B cell (primary cell): ENCODE results near the gene ST3GAL3. TPM values are rescaled to one million over a fixed set of nuclear protein-coding genes. Genes with fewer than 3 reads are reported as not detected.
A peak's percentile ranks its signal among the peaks of the same experiment; 100 is the strongest.

Source experiments
- ATAC-seq: fragments of 200-7000 bp; cut with Tn5 transposase; one replicate; pipeline ENCODE4 v1.10.0; 2021; ENCODE audit warnings: low read depth, mild to moderate bottlenecking, moderate number of reproducible peaks, moderate library complexity
- CTCF ChIA-PET: fragments of 350-600 bp; sonication (Branson Sonifier 250); formaldehyde crosslinking; loops from one replicate; lab custom pipeline; 2021; ENCODE audit warnings: antibody characterized with exemption, inconsistent platforms; lab: Charles Lee
- POLR2A ChIA-PET: fragments of 350-600 bp; sonication (Branson Sonifier 250); formaldehyde crosslinking; loops from one replicate; lab custom pipeline; 2021; ENCODE audit warnings: antibody characterized with exemption; lab: Charles Lee
- DNase-seq: peaks from one replicate; pipeline ENCODE4 v3.0.0; 2013
- H2AFZ ChIP-seq: 2 replicates; pipeline ENCODE4 v1.6.1; 2012; ENCODE audit warnings: mild to moderate bottlenecking, low read depth, low read length; ENCODE audit not compliant: insufficient read depth, poor library complexity, severe bottlenecking
- H3K27ac ChIP-seq, 2 donors: 1 replicate in 1 of 2; 2 replicates in 1 of 2; pipeline ENCODE4 v1.5.1; 2012 to 2013; ENCODE audit warnings: low read length in 2 of 2, mild to moderate bottlenecking in 2 of 2, moderate library complexity in 1 of 2
- H3K27me3 ChIP-seq, 4 experiments: fragments of 200-600 bp in 1 of 4; sonication (generic) in 1 of 4; replicated peaks in 1 of 4; 1 replicate in 2 of 4; 2 replicates in 2 of 4; pipeline versions ENCODE4 v1.6.1 to v1.7.0; 2013 to 2016; ENCODE audit warnings: low read length in 3 of 4, mild to moderate bottlenecking in 2 of 4, mixed read lengths in 1 of 4, moderate library complexity in 1 of 4; ENCODE audit not compliant: insufficient read depth in 4 of 4, control insufficient read depth in 3 of 4; ENCODE audit errors: control extremely low read depth in 1 of 4
- H3K36me3 ChIP-seq, 2 experiments: replicated peaks in 1 of 2; 1 replicate in 1 of 2; 2 replicates in 1 of 2; pipeline versions ENCODE4 v1.6.1 to v1.7.1; 2013; ENCODE audit warnings: low read length in 1 of 2; ENCODE audit not compliant: insufficient read depth in 2 of 2, control insufficient read depth in 1 of 2; ENCODE audit errors: control extremely low read depth in 1 of 2, extremely low read depth in 1 of 2
- H3K4me1 ChIP-seq, 2 donors: fragments of 200-600 bp in 1 of 2; sonication (generic) in 1 of 2; 1 replicate in 1 of 2; 2 replicates in 1 of 2; pipeline versions ENCODE4 v1.5.1 to v1.6.1; 2013 to 2017; ENCODE audit warnings: low read length in 2 of 2; ENCODE audit not compliant: control insufficient read depth in 2 of 2, insufficient read depth in 2 of 2
- H3K4me2 ChIP-seq: replicated peaks from 2 replicates; pipeline ENCODE3; 2012; ENCODE audit warnings: mild to moderate bottlenecking, low read depth, low read length; ENCODE audit not compliant: poor library complexity, severe bottlenecking
- H3K4me3 ChIP-seq, 5 experiments: fragments of 200-600 bp in 1 of 5; sonication (generic) in 1 of 5; 1 replicate in 3 of 5; 2 replicates in 2 of 5; pipeline versions ENCODE4 v1.5.1 to v1.7.0; 2011 to 2016; ENCODE audit warnings: low read length in 4 of 5, mild to moderate bottlenecking in 4 of 5, low read depth in 2 of 5, control low read depth in 1 of 5, moderate library complexity in 1 of 5; ENCODE audit not compliant: insufficient read depth in 1 of 5; ENCODE audit errors: control extremely low read depth in 1 of 5, extremely low read depth in 1 of 5
- H3K79me2 ChIP-seq: fragments of 200-600 bp; sonication (generic); one replicate; pipeline ENCODE4 v1.6.0; 2016; ENCODE audit warnings: low read length; ENCODE audit not compliant: control insufficient read depth, insufficient read depth
- H3K9ac ChIP-seq: fragments of 200-600 bp; sonication (generic); 2 replicates; pipeline ENCODE4 v1.6.1; 2017; ENCODE audit warnings: mild to moderate bottlenecking, low read length, moderate library complexity
- H3K9me3 ChIP-seq, 3 donors: one replicate each; pipeline versions ENCODE4 v1.6.1 to v1.7.1; 2013; ENCODE audit warnings: low read length in 2 of 3; ENCODE audit not compliant: control insufficient read depth in 2 of 3, insufficient read depth in 1 of 3; ENCODE audit errors: control extremely low read depth in 1 of 3
- H4K20me1 ChIP-seq: 2 replicates; pipeline ENCODE4 v1.6.0; 2012; ENCODE audit warnings: mild to moderate bottlenecking, low read length; ENCODE audit not compliant: insufficient read depth, control insufficient read depth, poor library complexity, severe bottlenecking
- H3K27ac Mint-ChIP-seq: one replicate; pipeline ENCODE4 v1.8.0; 2021; ENCODE audit warnings: mixed read lengths
- H3K27me3 Mint-ChIP-seq: one replicate; pipeline ENCODE4 v1.8.0; 2021; ENCODE audit warnings: mixed read lengths
- H3K4me1 Mint-ChIP-seq: one replicate; pipeline ENCODE4 v1.8.0; 2021; ENCODE audit warnings: mixed read lengths
- H3K4me3 Mint-ChIP-seq: one replicate; pipeline ENCODE4 v1.8.0; 2021; ENCODE audit warnings: mixed read lengths
- H3K9me3 Mint-ChIP-seq: one replicate; pipeline ENCODE4 v1.8.0; 2022; ENCODE audit warnings: mixed read lengths; ENCODE audit not compliant: insufficient read depth
- EZH2 ChIP-seq: IDR thresholded peaks from 2 replicates; pipeline ENCODE4 v1.6.1; 2012; ENCODE audit warnings: borderline replicate concordance, low read depth, mild to moderate bottlenecking, moderate library complexity, low read length; ENCODE audit not compliant: insufficient read depth, poor library complexity, severe bottlenecking
- WGBS: methylation state at CpG from one replicate; pipeline ENCODE4 v1.1.5; 2013; ENCODE audit warnings: missing lambda C conversion rate; ENCODE audit not compliant: insufficient coverage; 5-methylcytosine and 5-hydroxymethylcytosine counted together
- intact Hi-C: fragments of 100-400 bp; cut with micrococcal nuclease; formaldehyde crosslinking; loops from one replicate; pipeline ENCODE4 v1.10.0; 2022
- polyA plus RNA-seq: library from polyadenylated mRNA; depleted of rRNA; stranded (reverse); fragments of >200 nt; gene quantifications from 2 replicates; pipeline ENCODE4 v1.2.3, GENCODE V29; 2012
- total RNA-seq, 2 donors: library from RNA; stranded (reverse); fragments of 120-200 nt in 1 of 2; gene quantifications; 1 replicate in 1 of 2; 2 replicates in 1 of 2; pipeline versions ENCODE4 v1.2.3 to v1.2.4, GENCODE V29; 2013 to 2022
- TF ChIP-seq, protein P1 (sequence below): fragments of 200-600 bp; IDR thresholded peaks from one replicate; pipeline ENCODE4 v1.8.0; 2022; ENCODE audit warnings: antibody characterized with exemption, mild to moderate bottlenecking

ST3GAL3 gene
- total and polyA plus RNA-seq, 2 donors (not counting 1 experiment from before 2014, with no cell fraction given): 16.8 to 31.4 TPM

DNA sequence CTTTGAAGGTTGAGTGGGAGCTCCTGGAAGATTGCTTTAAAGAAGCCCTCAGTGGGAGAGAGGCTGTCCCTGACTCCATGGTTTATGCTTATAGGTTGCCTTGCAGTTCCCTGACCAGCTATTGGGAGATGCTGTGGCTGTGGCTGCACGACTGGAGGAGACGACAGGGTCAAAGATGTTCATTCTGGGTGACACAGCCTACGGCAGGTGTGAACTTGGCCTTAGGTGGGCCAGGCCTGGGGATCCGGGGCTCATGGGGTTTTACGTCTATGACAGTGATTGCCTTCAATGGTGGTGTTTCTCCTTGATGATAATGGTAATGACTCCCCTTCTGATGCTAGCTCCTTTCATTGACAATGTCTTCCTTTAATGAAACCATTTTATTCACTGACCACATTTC lies 263.2 kb downstream of the ST3GAL3 start:
- ChIA-PET CTCF (interaction anchor here (0.5 to 1.7 kb wide), 4 partner anchors 22 to 200 kb away, joined by 3 to 4 read pairs (median 4); partner anchors contain the start of gene IPO13), POLR2A (interaction anchor here (0.6 kb wide), 1 partner anchor 1026 kb away, joined by 3 read pairs; no protein-coding TSS in a partner anchor)
- Histone ChIP-seq H3K27ac (peak overlapping the region in 1 of 2 donors; percentile 60), H3K9me3 (no peaks in the 10 kb centered on the region), H3K79me2 (peaks cover 29% of the 10 kb centered on the region), H3K36me3 (peaks cover 0 to 10% of the 10 kb centered on the region in 2 experiments), H3K4me2 (peak overlapping the region; percentile 96), H2AFZ (peak overlapping the region; percentile 81), H3K27me3 (no peaks in the 10 kb centered on the region), H3K9ac (peak overlapping the region; percentile 81), H4K20me1 (peaks cover 16% of the 10 kb centered on the region), H3K4me3 (peak overlapping the region; percentile 62 to 96 (median 92)), H3K4me1 (peaks cover 17 to 33% of the 10 kb centered on the region in 2 donors)
- Mint-ChIP-seq H3K27ac (peak overlapping the region; percentile 79), H3K9me3 (no peaks in the 10 kb centered on the region), H3K4me1 (peaks cover 39% of the 10 kb centered on the region), H3K27me3 (no peaks in the 10 kb centered on the region), H3K4me3 (peak overlapping the region; percentile 95)
- WGBS: 25% methylated on average over 2 of the region's 5 CpGs
- intact Hi-C loops: loop anchor here (10.0 kb wide), 2 partner anchors 266 to 1516 kb away; partner anchors contain the start of genes PPCS, ST3GAL3 and ZMYND12
- TF ChIP-seq, protein P1, sequence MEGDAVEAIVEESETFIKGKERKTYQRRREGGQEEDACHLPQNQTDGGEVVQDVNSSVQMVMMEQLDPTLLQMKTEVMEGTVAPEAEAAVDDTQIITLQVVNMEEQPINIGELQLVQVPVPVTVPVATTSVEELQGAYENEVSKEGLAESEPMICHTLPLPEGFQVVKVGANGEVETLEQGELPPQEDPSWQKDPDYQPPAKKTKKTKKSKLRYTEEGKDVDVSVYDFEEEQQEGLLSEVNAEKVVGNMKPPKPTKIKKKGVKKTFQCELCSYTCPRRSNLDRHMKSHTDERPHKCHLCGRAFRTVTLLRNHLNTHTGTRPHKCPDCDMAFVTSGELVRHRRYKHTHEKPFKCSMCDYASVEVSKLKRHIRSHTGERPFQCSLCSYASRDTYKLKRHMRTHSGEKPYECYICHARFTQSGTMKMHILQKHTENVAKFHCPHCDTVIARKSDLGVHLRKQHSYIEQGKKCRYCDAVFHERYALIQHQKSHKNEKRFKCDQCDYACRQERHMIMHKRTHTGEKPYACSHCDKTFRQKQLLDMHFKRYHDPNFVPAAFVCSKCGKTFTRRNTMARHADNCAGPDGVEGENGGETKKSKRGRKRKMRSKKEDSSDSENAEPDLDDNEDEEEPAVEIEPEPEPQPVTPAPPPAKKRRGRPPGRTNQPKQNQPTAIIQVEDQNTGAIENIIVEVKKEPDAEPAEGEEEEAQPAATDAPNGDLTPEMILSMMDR: no peak
- no peak for TF ChIP-seq EZH2
- ATAC-seq: no peak
- no peak for DNase-seq

DNA sequence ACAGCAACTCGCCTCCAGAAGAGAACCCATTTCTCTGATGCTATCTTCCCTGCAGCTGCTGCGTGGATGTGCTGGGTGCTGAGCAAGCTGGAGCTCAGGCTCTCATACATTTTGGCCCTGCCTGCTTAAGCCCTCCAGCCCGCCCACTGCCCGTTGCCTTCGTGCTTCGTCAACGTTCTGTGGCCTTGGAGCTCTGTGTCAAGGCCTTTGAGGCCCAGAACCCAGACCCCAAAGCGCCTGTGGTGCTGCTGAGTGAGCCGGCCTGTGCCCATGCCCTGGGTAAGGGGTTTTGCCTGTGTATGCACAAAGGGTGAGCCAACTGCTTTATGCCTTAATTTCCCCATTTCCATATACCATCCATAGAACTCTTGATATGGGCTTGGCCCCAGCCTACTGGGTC lies 263.6 kb downstream of the ST3GAL3 start:
- Histone ChIP-seq H4K20me1 (peaks cover 20% of the 10 kb centered on the region), H3K9ac (peak overlapping the region; percentile 81), H3K79me2 (peaks cover 33% of the 10 kb centered on the region), H3K4me1 (peaks cover 21 to 37% of the 10 kb centered on the region in 2 donors), H3K9me3 (no peaks in the 10 kb centered on the region), H3K27ac (no peak overlapping the region), H3K27me3 (no peaks in the 10 kb centered on the region), H2AFZ (no peak overlapping the region), H3K4me2 (peak overlapping the region; percentile 96), H3K4me3 (peak overlapping the region in 3 of 5 experiments; percentile 83 to 96 (median 93)), H3K36me3 (peaks cover 0 to 10% of the 10 kb centered on the region in 2 experiments)
- H3K9me3 Mint-ChIP-seq: no peaks in the 10 kb centered on the region
- ATAC-seq (no peak), DNase-seq (no peak)
- H3K27me3 Mint-ChIP-seq: no peaks in the 10 kb centered on the region
- 90% methylated on average over 7 of the region's 9 CpGs for WGBS
- TF ChIP-seq EZH2: no peak
- TF ChIP-seq, protein P1: no peak
- CTCF ChIA-PET: interaction anchor here (0.5 to 1.7 kb wide), 3 partner anchors 24 to 201 kb away, joined by 3 to 4 read pairs (median 4); partner anchors contain the start of gene IPO13
- peaks cover 44% of the 10 kb centered on the region for H3K4me1 Mint-ChIP-seq
- intact Hi-C loops: loop anchor here (10.0 kb wide), 2 partner anchors 266 to 1516 kb away; partner anchors contain the start of genes PPCS, ST3GAL3 and ZMYND12
- peak overlapping the region; percentile 95 for H3K4me3 Mint-ChIP-seq
- H3K27ac Mint-ChIP-seq: peak overlapping the region; percentile 10
- POLR2A ChIA-PET: interaction anchor here (0.6 kb wide), 1 partner anchor 1026 kb away, joined by 3 read pairs; no protein-coding TSS in a partner anchor
